HG03159 (cell line): Measurements from ENCODE around the gene ATG9A.

Source experiments
- ATAC-seq: cut with Tn5 transposase; IDR thresholded peaks from one replicate; pipeline ENCODE4 v1.9.1; 2021; ENCODE audit warnings: mild to moderate bottlenecking, moderate library complexity; ENCODE audit not compliant: unreplicated experiment

ATG9A gene

GRCh38 chr2:219178377-219179175 is 50.9 kb downstream of the ATG9A start:
- peak; percentile 13 for ATAC-seq

GRCh38 chr2:219177552-219178376 is 51.7 kb downstream of the ATG9A start, which contains the start of gene RETREG2:
TSS of gene RETREG2 (plus strand) at chr2:219178275. CDS start at chr2:219178353, 78 bp downstream.
- peak; percentile 46 for ATAC-seq

- ATAC-seq = peak; percentile 64
These were observed 52.5 kb downstream of the ATG9A start, which contains the start of gene CNPPD1 for GRCh38 chr2:219176818-219177551. TSS of gene CNPPD1 (minus strand) at chr2:219176925. CDS start at chr2:219176828, 97 bp downstream.

- peak; percentile 17 for ATAC-seq
These were observed 53.3 kb downstream of the ATG9A start for GRCh38 chr2:219175928-219176817.

- no peak for ATAC-seq
These were observed 54.0 kb downstream of the ATG9A start for GRCh38 chr2:219175486-219175885.

GRCh38 chr2:219174801-219175200 is 54.6 kb downstream of the ATG9A start:
- ATAC-seq = no peak

GRCh38 chr2:219174146-219174545 is 55.3 kb downstream of the ATG9A start:
- ATAC-seq = no peak

GRCh38 chr2:219173176-219173575 is 56.3 kb downstream of the ATG9A start:
- no peak for ATAC-seq

GRCh38 chr2:219172231-219173154 is 56.9 kb downstream of the ATG9A start:
- no peak for ATAC-seq

- ATAC-seq = no peak
These were observed 58.2 kb downstream of the ATG9A start for GRCh38 chr2:219171231-219171651.

GRCh38 chr2:219169930-219170654 is 59.3 kb downstream of the ATG9A start, which contains the start of gene SLC23A3:
TSS of gene SLC23A3 (minus strand) at chr2:219170029. CDS start at chr2:219169984, 45 bp downstream.
- ATAC-seq = no peak
